HG03039 (cell line): ENCODE measurements around the gene CEP350.
A peak's percentile ranks its signal among the peaks of the same experiment; 100 is the strongest.
"Not testable (repeated sequence)": the region's sequence is repeated elsewhere in the genome, so short reads cannot be mapped to it uniquely, and the experiment has no call there.

ENCODE experiments used
- ATAC-seq: cut with Tn5 transposase; IDR thresholded peaks from one replicate; pipeline ENCODE4 v1.9.1; 2021; ENCODE audit warnings: mild to moderate bottlenecking, moderate library complexity; ENCODE audit not compliant: unreplicated experiment

Gene CEP350

GRCh38 chr1:179984942-179985341 is 30.3 kb downstream of the CEP350 start:
- ATAC-seq, result no peak

- no peak for ATAC-seq
Observed at GRCh38 chr1:179990847-179991246, 36.2 kb downstream of the CEP350 start.

GRCh38 chr1:179995576-179995975 is 41.0 kb downstream of the CEP350 start:
- ATAC-seq, result no peak

- peak; percentile 62 for ATAC-seq
Observed at GRCh38 chr1:179996099-179996498, 41.5 kb downstream of the CEP350 start.

- no peak for ATAC-seq
Observed at GRCh38 chr1:180000575-180000974, 46.0 kb downstream of the CEP350 start.

- ATAC-seq, result no peak
Observed at GRCh38 chr1:180002437-180002836, 47.8 kb downstream of the CEP350 start.

GRCh38 chr1:180003026-180003695 is 48.6 kb downstream of the CEP350 start:
- peak; percentile 86 for ATAC-seq

- not testable (repeated sequence) for ATAC-seq
Observed at GRCh38 chr1:180006762-180007161, 52.2 kb downstream of the CEP350 start.

- ATAC-seq, result no peak
Observed at GRCh38 chr1:180020017-180020416, 65.4 kb downstream of the CEP350 start.

- no peak for ATAC-seq
Observed at GRCh38 chr1:180026556-180026955, 71.9 kb downstream of the CEP350 start.

- no peak for ATAC-seq
Observed at GRCh38 chr1:180027949-180028445, 73.4 kb downstream of the CEP350 start.

- ATAC-seq, result no peak
Observed at GRCh38 chr1:180028864-180029263, 74.3 kb downstream of the CEP350 start.

GRCh38 chr1:180029524-180030135 is 75.0 kb downstream of the CEP350 start:
- ATAC-seq, result no peak

GRCh38 chr1:180031664-180032063 is 77.1 kb downstream of the CEP350 start:
- no peak for ATAC-seq

- ATAC-seq, result no peak
Observed at GRCh38 chr1:180033390-180033789, 78.8 kb downstream of the CEP350 start.

GRCh38 chr1:180040034-180040433 is 85.4 kb downstream of the CEP350 start:
- no peak for ATAC-seq

- no peak for ATAC-seq
Observed at GRCh38 chr1:180041582-180041981, 87.0 kb downstream of the CEP350 start.

GRCh38 chr1:180042988-180043622 is 88.5 kb downstream of the CEP350 start:
- ATAC-seq, result no peak

- ATAC-seq, result no peak
Observed at GRCh38 chr1:180043785-180044184, 89.2 kb downstream of the CEP350 start.

- ATAC-seq, result no peak
Observed at GRCh38 chr1:180046674-180047073, 92.1 kb downstream of the CEP350 start.

- no peak for ATAC-seq
Observed at GRCh38 chr1:180053594-180054567, 99.3 kb downstream of the CEP350 start.
